OCI-LY7 (cell line): Measurements from ENCODE around the gene APOF. TPM values are rescaled to one million over a fixed set of nuclear protein-coding genes. Genes with fewer than 3 reads are reported as not detected.
A peak's percentile ranks its signal among the peaks of the same experiment; 100 is the strongest.

Experiments used
- Bru-seq: library from RNA; stranded (reverse); fragments of 400-500 nt; gene quantifications from one replicate; lab custom pipeline; 2021; lab: Mats Ljungman, UMichigan
- BruChase-seq, 2 experiments: library from RNA; stranded (reverse); fragments of 400-500 nt; gene quantifications; one replicate each; lab custom pipeline; 2021; lab: Mats Ljungman, UMichigan
- BruUV-seq: library from RNA; stranded (reverse); fragments of 400-500 nt; replicated peaks from 2 replicates; lab custom pipeline; 2021; lab: Mats Ljungman, UMichigan
- CTCF ChIA-PET: fragments of 300-600 bp; sonication (Branson Sonifier 250); formaldehyde crosslinking; loops from one replicate; lab custom pipeline; 2022; ENCODE audit warnings: antibody characterized with exemption; ENCODE audit not compliant: unreplicated experiment; lab: Charles Lee
- POLR2A ChIA-PET: fragments of 300-600 bp; sonication (Branson Sonifier 250); formaldehyde crosslinking; loops from one replicate; lab custom pipeline; 2022; ENCODE audit warnings: antibody characterized with exemption; lab: Charles Lee
- DNase-seq: peaks from one replicate; pipeline ENCODE4 v3.0.0-alpha.2; 2015; ENCODE audit warnings: low spot score
- H2AFZ ChIP-seq: fragments of 200-600 bp; sonication (generic), shearing (Covaris generic); 2 replicates; pipeline ENCODE4 v1.6.1; 2014; ENCODE audit warnings: mild to moderate bottlenecking, antibody characterized with exemption, low read length, moderate library complexity
- H3K27ac ChIP-seq: fragments of 200-600 bp; sonication (generic); 2 replicates; pipeline ENCODE4 v1.5.1; 2014; ENCODE audit warnings: mixed run types, low read depth, mild to moderate bottlenecking, moderate library complexity, low read length, inconsistent platforms; ENCODE audit not compliant: poor library complexity, severe bottlenecking
- H3K36me3 ChIP-seq: fragments of 200-600 bp; sonication (generic); 2 replicates; pipeline ENCODE4 v1.6.1; 2014; ENCODE audit warnings: mild to moderate bottlenecking, antibody characterized with exemption, low read length, moderate library complexity, mixed read lengths; ENCODE audit not compliant: insufficient read depth
- H3K4me1 ChIP-seq: fragments of 200-600 bp; sonication (generic); 2 replicates; pipeline ENCODE4 v1.5.1; 2014; ENCODE audit warnings: mild to moderate bottlenecking, low read length; ENCODE audit not compliant: insufficient read depth, poor library complexity, severe bottlenecking
- H3K4me2 ChIP-seq: fragments of 200-600 bp; sonication (generic); 2 replicates; pipeline ENCODE4 v1.6.1; 2014; ENCODE audit warnings: mild to moderate bottlenecking, low read length
- H3K4me3 ChIP-seq: fragments of 200-600 bp; sonication (generic); 2 replicates; pipeline ENCODE4 v1.5.1; 2014; ENCODE audit warnings: mild to moderate bottlenecking, low read depth, low read length; ENCODE audit not compliant: poor library complexity, severe bottlenecking
- H3K79me2 ChIP-seq: fragments of 200-600 bp; sonication (generic); 2 replicates; pipeline ENCODE4 v1.6.1; 2016; ENCODE audit warnings: low read depth, mild to moderate bottlenecking, low read length, moderate library complexity, mixed read lengths; ENCODE audit not compliant: insufficient read depth
- H3K9me2 ChIP-seq: fragments of 200-600 bp; sonication (generic); 2 replicates; pipeline ENCODE4 v1.6.1; 2016; ENCODE audit warnings: mild to moderate bottlenecking, low read length, mixed read lengths; ENCODE audit not compliant: insufficient read depth
- H3K9me3 ChIP-seq: fragments of 200-600 bp; sonication (generic); 2 replicates; pipeline ENCODE4 v1.6.1; 2014; ENCODE audit warnings: mild to moderate bottlenecking, mixed run types, low read length, mixed read lengths
- H4K20me1 ChIP-seq: fragments of 200-600 bp; sonication (generic); 2 replicates; pipeline ENCODE4 v1.6.1; 2014; ENCODE audit warnings: mild to moderate bottlenecking, antibody characterized with exemption, low read length, moderate library complexity, mixed read lengths; ENCODE audit not compliant: insufficient read depth
- EZH2phosphoT487 ChIP-seq: fragments of 200-600 bp; sonication (generic); IDR thresholded peaks from 2 replicates; pipeline ENCODE4 v1.6.1; 2018; ENCODE audit warnings: low read depth, borderline replicate concordance, mild to moderate bottlenecking, mixed run types, antibody characterized with exemption, low read length, moderate library complexity, mixed read lengths
- intact Hi-C: fragments of 100-400 bp; cut with micrococcal nuclease; formaldehyde crosslinking; loops from one replicate; pipeline ENCODE4 v1.10.0; 2022; ENCODE audit not compliant: unreplicated experiment
- long read RNA-seq: library from polyadenylated mRNA; stranded (forward); transcript quantifications from one replicate; pipeline ENCODE4 v2.0.0, GENCODE V29; 2022
- total RNA-seq, 2 experiments: library from RNA; depleted of rRNA in 1 of 2; stranded (reverse); fragments of >200 nt in 1 of 2; shearing (Covaris generic) in 1 of 2; gene quantifications; 2 replicates each; pipeline ENCODE4 v1.2.3, GENCODE V29; 2014 to 2022
- TF ChIP-seq, protein P1 (sequence below): fragments of 200-600 bp; sonication (generic); conservative IDR thresholded peaks from 2 replicates; pipeline ENCODE4 v1.5.1; 2014; ENCODE audit warnings: mild to moderate bottlenecking, antibody characterized with exemption, low read length, moderate library complexity, mixed read lengths

APOF gene, protein sequence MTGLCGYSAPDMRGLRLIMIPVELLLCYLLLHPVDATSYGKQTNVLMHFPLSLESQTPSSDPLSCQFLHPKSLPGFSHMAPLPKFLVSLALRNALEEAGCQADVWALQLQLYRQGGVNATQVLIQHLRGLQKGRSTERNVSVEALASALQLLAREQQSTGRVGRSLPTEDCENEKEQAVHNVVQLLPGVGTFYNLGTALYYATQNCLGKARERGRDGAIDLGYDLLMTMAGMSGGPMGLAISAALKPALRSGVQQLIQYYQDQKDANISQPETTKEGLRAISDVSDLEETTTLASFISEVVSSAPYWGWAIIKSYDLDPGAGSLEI
- total RNA-seq (2014; rRNA removed; shearing (Covaris generic)) (0.16 TPM in 1 of 2 replicates, not detected in the other), total RNA-seq (2022) (0.20 and 0.38 TPM in 2 replicates), Bru-seq, nascent RNA (percentile 22 among the genes with signal in this experiment), BruChase-seq, experiment 1, labeled RNA remaining after a 6-hour chase (percentile 29 among the genes with signal in this experiment), BruChase-seq, experiment 2, labeled RNA remaining after a 2-hour chase (percentile 31 among the genes with signal in this experiment)
- long read RNA-seq, partial matches to known transcripts: 0 of 1 reads
- long read RNA-seq, other reads (novel, unspliced or antisense): 1 of 1 reads

- Histone ChIP-seq H3K27ac (no peak within 1 kb of the TSS), H3K4me2 (0 out of 2 replicates have a peak within 1 kb of the TSS, but pooled peaks have one; percentile 83), H3K36me3 (no peaks in the 10 kb centered on the region), H3K79me2 (peaks cover 29% of the 10 kb centered on the region), H2AFZ (no peak within 1 kb of the TSS), H3K9me3 (no peaks in the 10 kb centered on the region), H3K9me2 (no peaks in the 10 kb centered on the region), H4K20me1 (no peaks in the 10 kb centered on the region), H3K4me1 (peaks cover 42% of the 10 kb centered on the region), H3K4me3 (no peak within 1 kb of the TSS)
- intact Hi-C loops: no loop called here
- no peak for DNase-seq
- TF ChIP-seq EZH2phosphoT487: no peak
- TF ChIP-seq, protein P1, sequence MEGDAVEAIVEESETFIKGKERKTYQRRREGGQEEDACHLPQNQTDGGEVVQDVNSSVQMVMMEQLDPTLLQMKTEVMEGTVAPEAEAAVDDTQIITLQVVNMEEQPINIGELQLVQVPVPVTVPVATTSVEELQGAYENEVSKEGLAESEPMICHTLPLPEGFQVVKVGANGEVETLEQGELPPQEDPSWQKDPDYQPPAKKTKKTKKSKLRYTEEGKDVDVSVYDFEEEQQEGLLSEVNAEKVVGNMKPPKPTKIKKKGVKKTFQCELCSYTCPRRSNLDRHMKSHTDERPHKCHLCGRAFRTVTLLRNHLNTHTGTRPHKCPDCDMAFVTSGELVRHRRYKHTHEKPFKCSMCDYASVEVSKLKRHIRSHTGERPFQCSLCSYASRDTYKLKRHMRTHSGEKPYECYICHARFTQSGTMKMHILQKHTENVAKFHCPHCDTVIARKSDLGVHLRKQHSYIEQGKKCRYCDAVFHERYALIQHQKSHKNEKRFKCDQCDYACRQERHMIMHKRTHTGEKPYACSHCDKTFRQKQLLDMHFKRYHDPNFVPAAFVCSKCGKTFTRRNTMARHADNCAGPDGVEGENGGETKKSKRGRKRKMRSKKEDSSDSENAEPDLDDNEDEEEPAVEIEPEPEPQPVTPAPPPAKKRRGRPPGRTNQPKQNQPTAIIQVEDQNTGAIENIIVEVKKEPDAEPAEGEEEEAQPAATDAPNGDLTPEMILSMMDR: no peak
- ChIA-PET POLR2A (interaction anchor here (0.6 to 7.6 kb wide), 6 partner anchors 8 to 98 kb away, joined by 3 to 116 read pairs (median 18); partner anchors contain the start of gene CNPY2), CTCF (interaction anchor here (0.5 to 0.9 kb wide), 2 partner anchors 14 to 56 kb away, joined by 3 to 6 read pairs; no protein-coding TSS in a partner anchor)
- no TSS peak for BruUV-seq
These were observed at the start of gene APOF for GRCh38 chr12:56362130-56363059. Gene APOF (minus strand): TSS chr12:56362857. CDS start chr12:56362745, 112 bp downstream.

DNA sequence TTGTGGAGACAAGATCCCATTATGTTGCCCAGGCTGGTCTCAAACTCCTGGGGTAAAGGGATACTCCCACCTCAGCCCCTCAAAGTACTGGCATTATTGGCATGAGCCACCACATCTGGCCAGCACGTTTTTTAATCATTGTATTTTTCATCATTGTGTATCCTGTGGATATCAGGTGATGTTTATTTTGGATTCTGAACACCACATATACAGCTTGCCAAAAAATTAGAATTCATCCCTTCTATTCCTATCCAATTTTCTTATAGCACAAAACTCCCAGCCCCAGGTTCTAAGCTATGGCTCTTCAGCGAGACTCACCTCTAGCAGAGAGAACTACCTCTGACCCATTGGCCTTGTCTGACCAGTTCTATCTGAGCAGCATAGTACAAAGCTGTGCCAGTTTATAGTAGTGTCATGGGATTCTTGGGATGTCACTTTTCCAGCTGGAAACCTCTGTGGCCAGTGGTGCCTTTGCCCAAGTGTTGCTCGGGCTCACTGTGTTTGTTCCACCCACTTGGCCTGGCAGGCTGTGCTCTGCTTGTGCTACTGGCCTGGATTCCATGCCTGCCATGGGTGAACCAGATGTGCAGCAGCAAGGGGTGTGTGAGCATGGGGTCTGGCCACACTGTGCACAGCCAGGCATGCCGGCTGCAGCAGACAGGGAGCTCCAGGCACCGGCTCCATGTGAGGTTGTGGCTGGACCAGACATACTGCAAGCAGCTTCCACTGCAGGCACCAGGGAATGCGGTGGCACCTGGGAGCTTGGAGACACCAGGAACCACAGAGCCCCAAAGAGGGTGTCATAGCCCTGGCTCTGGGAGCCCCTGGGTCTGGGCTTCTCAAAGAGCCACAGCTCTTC, 49.4 kb upstream of the APOF start:
- H3K9me2 ChIP-seq: no peaks in the 10 kb centered on the region
- intact Hi-C loops: no loop called here
- H3K27ac ChIP-seq: no peak overlapping the region
- no peaks in the 10 kb centered on the region for H4K20me1 ChIP-seq
- no peaks in the 10 kb centered on the region for H3K9me3 ChIP-seq
- DNase-seq: no peak
- peaks cover 50% of the 10 kb centered on the region for H3K36me3 ChIP-seq
- H3K4me3 ChIP-seq: no peak overlapping the region
- H3K4me2 ChIP-seq: no peak overlapping the region
- H2AFZ ChIP-seq: no peak overlapping the region
- H3K4me1 ChIP-seq: no peaks in the 10 kb centered on the region
- TF ChIP-seq EZH2phosphoT487: no peak
- TF ChIP-seq, protein P1: no peak
- CTCF ChIA-PET: no interaction called here
- H3K79me2 ChIP-seq: no peaks in the 10 kb centered on the region
- BruUV-seq: no TSS peak
- POLR2A ChIA-PET: interaction anchor here (0.6 to 1.3 kb wide), 4 partner anchors 27 to 56 kb away, joined by 3 to 4 read pairs (median 4); partner anchors contain the start of gene TIMELESS
